HEK293 (cell line): ENCODE measurements around the gene MOV10L1.

Experiments
- AEBP2 ChIP-seq: fragments of 450-650 bp; formaldehyde crosslinking; IDR thresholded peaks from 2 replicates; pipeline ENCODE4 v1.5.1; 2016; ENCODE audit warnings: missing biosample characterization, missing genetic modification characterization, borderline replicate concordance
- BCL11A ChIP-seq: fragments of 450-650 bp; formaldehyde crosslinking; IDR thresholded peaks from 2 replicates; pipeline ENCODE4 v1.5.1; 2016; ENCODE audit warnings: low read depth, missing biosample characterization, missing genetic modification characterization
- CTCF ChIP-seq: fragments of 450-650 bp; formaldehyde crosslinking; IDR thresholded peaks from 2 replicates; pipeline ENCODE4 v1.5.1; 2016; ENCODE audit warnings: missing biosample characterization, missing genetic modification characterization
- HOXD13 ChIP-seq: sonication (generic); formaldehyde crosslinking; IDR thresholded peaks from 2 replicates; pipeline ENCODE4 v1.8.0; 2022; ENCODE audit warnings: missing genetic modification reagents, borderline replicate concordance
- KLF10 ChIP-seq: fragments of 450-650 bp; IDR thresholded peaks from 2 replicates; pipeline ENCODE4 v1.5.1; 2018; ENCODE audit warnings: missing biosample characterization, mild to moderate bottlenecking, missing genetic modification characterization
- KLF16 ChIP-seq: fragments of 450-650 bp; formaldehyde crosslinking; IDR thresholded peaks from 2 replicates; pipeline ENCODE4 v1.5.1; 2017; ENCODE audit warnings: missing biosample characterization, missing genetic modification characterization
- KLF7 ChIP-seq: fragments of 450-650 bp; formaldehyde crosslinking; IDR thresholded peaks from 2 replicates; pipeline ENCODE4 v1.5.1; 2016; ENCODE audit warnings: missing biosample characterization, missing genetic modification characterization, borderline replicate concordance
- KLF8 ChIP-seq: fragments of 450-650 bp; formaldehyde crosslinking; IDR thresholded peaks from 2 replicates; pipeline ENCODE4 v1.5.1; 2016; ENCODE audit warnings: missing biosample characterization, missing genetic modification characterization
- OVOL3 ChIP-seq: fragments of 450-650 bp; formaldehyde crosslinking; IDR thresholded peaks from 2 replicates; pipeline ENCODE4 v1.5.1; 2016; ENCODE audit warnings: missing biosample characterization, missing genetic modification characterization
- SCRT1 ChIP-seq: fragments of 450-650 bp; formaldehyde crosslinking; IDR thresholded peaks from 2 replicates; pipeline ENCODE4 v1.5.1; 2016; ENCODE audit warnings: missing biosample characterization, missing genetic modification characterization, borderline replicate concordance
- SETDB1 ChIP-seq: IDR thresholded peaks from one replicate; pipeline ENCODE4 v1.6.1; 2017; ENCODE audit warnings: mild to moderate bottlenecking, low read length, moderate library complexity, mixed read lengths; ENCODE audit not compliant: insufficient read length
- TSHZ1 ChIP-seq: fragments of 450-650 bp; formaldehyde crosslinking; IDR thresholded peaks from 2 replicates; pipeline ENCODE4 v1.5.1; 2016; ENCODE audit warnings: missing biosample characterization, missing genetic modification characterization, borderline replicate concordance
- YY1 ChIP-seq: fragments of 450-650 bp; formaldehyde crosslinking; IDR thresholded peaks from 2 replicates; pipeline ENCODE4 v1.5.1; 2018; ENCODE audit warnings: missing biosample characterization, missing genetic modification characterization
- ZBTB17 ChIP-seq: fragments of 450-650 bp; formaldehyde crosslinking; IDR thresholded peaks from 2 replicates; pipeline ENCODE4 v1.5.1; 2016; ENCODE audit warnings: missing biosample characterization, missing genetic modification characterization
- ZFHX2 ChIP-seq: fragments of 450-650 bp; formaldehyde crosslinking; conservative IDR thresholded peaks from 2 replicates; pipeline ENCODE4 v1.5.1; 2016; ENCODE audit warnings: missing biosample characterization, missing genetic modification characterization
- ZIC2 ChIP-seq: fragments of 450-650 bp; formaldehyde crosslinking; IDR thresholded peaks from 2 replicates; pipeline ENCODE4 v1.5.1; 2016; ENCODE audit warnings: missing biosample characterization, missing genetic modification characterization
- ZNF221 ChIP-seq: fragments of 450-650 bp; formaldehyde crosslinking; IDR thresholded peaks from 2 replicates; pipeline ENCODE4 v1.5.1; 2017; ENCODE audit warnings: missing biosample characterization, missing genetic modification characterization, borderline replicate concordance
- ZNF24 ChIP-seq: fragments of 450-650 bp; formaldehyde crosslinking; IDR thresholded peaks from 2 replicates; pipeline ENCODE4 v1.5.1; 2016; ENCODE audit warnings: missing biosample characterization, missing genetic modification characterization
- ZNF324 ChIP-seq: fragments of 450-650 bp; formaldehyde crosslinking; IDR thresholded peaks from 2 replicates; pipeline ENCODE4 v1.5.1; 2016; ENCODE audit warnings: missing biosample characterization, missing genetic modification characterization
- ZNF416 ChIP-seq: fragments of 450-650 bp; formaldehyde crosslinking; IDR thresholded peaks from 2 replicates; pipeline ENCODE4 v1.5.1; 2016; ENCODE audit warnings: missing biosample characterization, missing genetic modification characterization
- ZNF558 ChIP-seq: fragments of 450-650 bp; formaldehyde crosslinking; IDR thresholded peaks from 2 replicates; pipeline ENCODE4 v1.5.1; 2016; ENCODE audit warnings: missing biosample characterization, missing genetic modification characterization
- ZNF629 ChIP-seq: fragments of 450-650 bp; formaldehyde crosslinking; IDR thresholded peaks from 2 replicates; pipeline ENCODE4 v1.5.1; 2017; ENCODE audit warnings: missing biosample characterization, missing genetic modification characterization
- ZXDB ChIP-seq: fragments of 450-650 bp; formaldehyde crosslinking; IDR thresholded peaks from 2 replicates; pipeline ENCODE4 v1.5.1; 2016; ENCODE audit warnings: missing biosample characterization, missing genetic modification characterization
- TF ChIP-seq, protein P1 (sequence below): fragments of 450-650 bp; formaldehyde crosslinking; IDR thresholded peaks from 2 replicates; pipeline ENCODE4 v1.5.1; 2017; ENCODE audit warnings: missing biosample characterization, missing genetic modification characterization
- TF ChIP-seq, protein P2 (sequence below): fragments of 450-650 bp; formaldehyde crosslinking; IDR thresholded peaks from 2 replicates; pipeline ENCODE4 v1.5.1; 2016; ENCODE audit warnings: missing biosample characterization, missing genetic modification characterization
- TF ChIP-seq, protein P3 (sequence below): fragments of 450-650 bp; formaldehyde crosslinking; IDR thresholded peaks from 2 replicates; pipeline ENCODE4 v1.5.1; 2016; ENCODE audit warnings: missing biosample characterization, missing genetic modification characterization

MOV10L1 gene

DNA sequence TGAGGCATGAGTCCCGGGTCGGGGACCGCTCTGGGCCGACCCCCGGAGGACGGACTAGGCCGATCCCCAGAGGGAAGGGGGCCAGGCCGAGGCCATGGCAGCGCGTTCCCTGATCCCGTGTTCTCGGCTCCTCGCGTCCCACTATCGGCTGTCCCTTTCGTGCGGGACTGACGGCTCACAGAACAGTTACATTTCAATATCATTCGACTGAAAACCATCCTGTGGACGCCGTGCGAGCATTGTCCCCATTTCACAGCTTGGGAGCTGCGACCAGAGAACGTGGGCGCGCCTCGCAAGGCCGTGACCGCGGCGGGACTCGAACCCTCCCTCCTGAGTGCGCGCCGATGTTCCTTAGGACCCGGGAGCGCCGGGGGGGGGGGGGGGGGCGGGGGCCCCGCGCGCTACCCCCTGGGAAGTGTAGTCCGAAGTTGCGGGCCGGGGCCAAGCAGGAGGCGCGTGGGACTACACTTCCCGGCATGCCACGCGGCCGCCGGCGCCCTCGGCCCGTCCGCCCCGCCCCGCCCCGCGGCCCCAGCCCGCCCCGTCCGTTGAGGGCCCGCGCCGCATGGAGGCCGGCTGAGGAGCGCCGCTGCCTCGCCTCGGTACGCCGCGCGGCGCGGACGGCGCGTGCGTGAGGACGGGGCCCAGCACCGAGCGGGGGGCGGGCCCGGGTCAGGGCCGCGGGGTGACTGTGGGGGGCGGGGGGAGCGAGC is 95.7 kb downstream of the MOV10L1 start, which contains the start of gene TRABD (continued):
- TF ChIP-seq ZNF24 (tag by site-specific recombination) (no peak), ZBTB17 (tag by site-specific recombination) (no peak), KLF8 (tag by site-specific recombination) (peak; percentile 82), BCL11A (tag by site-specific recombination) (peak; percentile 45; the same call in 1 of the 2 replicates), SETDB1 (no peak), KLF7 (tag by site-specific recombination) (0 out of 2 replicates have a peak, but pooled peaks have one; percentile 26), KLF16 (tag by site-specific recombination) (0 out of 2 replicates have a peak, but pooled peaks have one; percentile 27), ZNF558 (tag by site-specific recombination) (no peak), CTCF (tag by site-specific recombination) (no peak), OVOL3 (no peak), KLF10 (tag by site-specific recombination) (no peak), ZNF416 (no peak), TSHZ1 (tag by site-specific recombination) (no peak), ZNF324 (tag by site-specific recombination) (no peak), ZNF629 (tag by site-specific recombination) (0 out of 2 replicates have a peak, but pooled peaks have one; percentile 15), HOXD13 (CRISPR knock-in tag) (no peak), YY1 (tag by site-specific recombination) (no peak), ZXDB (tag by site-specific recombination) (no peak), AEBP2 (tag by site-specific recombination) (no peak), ZIC2 (tag by site-specific recombination) (no peak), SCRT1 (tag by site-specific recombination) (no peak), ZFHX2 (tag by site-specific recombination) (peak; percentile 53), ZNF221 (tag by site-specific recombination) (no peak)
- TF ChIP-seq, protein P1, sequence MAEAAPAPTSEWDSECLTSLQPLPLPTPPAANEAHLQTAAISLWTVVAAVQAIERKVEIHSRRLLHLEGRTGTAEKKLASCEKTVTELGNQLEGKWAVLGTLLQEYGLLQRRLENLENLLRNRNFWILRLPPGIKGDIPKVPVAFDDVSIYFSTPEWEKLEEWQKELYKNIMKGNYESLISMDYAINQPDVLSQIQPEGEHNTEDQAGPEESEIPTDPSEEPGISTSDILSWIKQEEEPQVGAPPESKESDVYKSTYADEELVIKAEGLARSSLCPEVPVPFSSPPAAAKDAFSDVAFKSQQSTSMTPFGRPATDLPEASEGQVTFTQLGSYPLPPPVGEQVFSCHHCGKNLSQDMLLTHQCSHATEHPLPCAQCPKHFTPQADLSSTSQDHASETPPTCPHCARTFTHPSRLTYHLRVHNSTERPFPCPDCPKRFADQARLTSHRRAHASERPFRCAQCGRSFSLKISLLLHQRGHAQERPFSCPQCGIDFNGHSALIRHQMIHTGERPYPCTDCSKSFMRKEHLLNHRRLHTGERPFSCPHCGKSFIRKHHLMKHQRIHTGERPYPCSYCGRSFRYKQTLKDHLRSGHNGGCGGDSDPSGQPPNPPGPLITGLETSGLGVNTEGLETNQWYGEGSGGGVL (tag by site-specific recombination): no peak
- TF ChIP-seq, protein P2, sequence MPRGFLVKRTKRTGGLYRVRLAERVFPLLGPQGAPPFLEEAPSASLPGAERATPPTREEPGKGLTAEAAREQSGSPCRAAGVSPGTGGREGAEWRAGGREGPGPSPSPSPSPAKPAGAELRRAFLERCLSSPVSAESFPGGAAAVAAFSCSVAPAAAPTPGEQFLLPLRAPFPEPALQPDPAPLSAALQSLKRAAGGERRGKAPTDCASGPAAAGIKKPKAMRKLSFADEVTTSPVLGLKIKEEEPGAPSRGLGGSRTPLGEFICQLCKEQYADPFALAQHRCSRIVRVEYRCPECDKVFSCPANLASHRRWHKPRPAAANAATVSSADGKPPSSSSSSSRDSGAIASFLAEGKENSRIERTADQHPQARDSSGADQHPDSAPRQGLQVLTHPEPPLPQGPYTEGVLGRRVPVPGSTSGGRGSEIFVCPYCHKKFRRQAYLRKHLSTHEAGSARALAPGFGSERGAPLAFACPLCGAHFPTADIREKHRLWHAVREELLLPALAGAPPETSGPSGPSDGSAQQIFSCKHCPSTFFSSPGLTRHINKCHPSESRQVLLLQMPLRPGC (tag by site-specific recombination): no peak
- TF ChIP-seq, protein P3, sequence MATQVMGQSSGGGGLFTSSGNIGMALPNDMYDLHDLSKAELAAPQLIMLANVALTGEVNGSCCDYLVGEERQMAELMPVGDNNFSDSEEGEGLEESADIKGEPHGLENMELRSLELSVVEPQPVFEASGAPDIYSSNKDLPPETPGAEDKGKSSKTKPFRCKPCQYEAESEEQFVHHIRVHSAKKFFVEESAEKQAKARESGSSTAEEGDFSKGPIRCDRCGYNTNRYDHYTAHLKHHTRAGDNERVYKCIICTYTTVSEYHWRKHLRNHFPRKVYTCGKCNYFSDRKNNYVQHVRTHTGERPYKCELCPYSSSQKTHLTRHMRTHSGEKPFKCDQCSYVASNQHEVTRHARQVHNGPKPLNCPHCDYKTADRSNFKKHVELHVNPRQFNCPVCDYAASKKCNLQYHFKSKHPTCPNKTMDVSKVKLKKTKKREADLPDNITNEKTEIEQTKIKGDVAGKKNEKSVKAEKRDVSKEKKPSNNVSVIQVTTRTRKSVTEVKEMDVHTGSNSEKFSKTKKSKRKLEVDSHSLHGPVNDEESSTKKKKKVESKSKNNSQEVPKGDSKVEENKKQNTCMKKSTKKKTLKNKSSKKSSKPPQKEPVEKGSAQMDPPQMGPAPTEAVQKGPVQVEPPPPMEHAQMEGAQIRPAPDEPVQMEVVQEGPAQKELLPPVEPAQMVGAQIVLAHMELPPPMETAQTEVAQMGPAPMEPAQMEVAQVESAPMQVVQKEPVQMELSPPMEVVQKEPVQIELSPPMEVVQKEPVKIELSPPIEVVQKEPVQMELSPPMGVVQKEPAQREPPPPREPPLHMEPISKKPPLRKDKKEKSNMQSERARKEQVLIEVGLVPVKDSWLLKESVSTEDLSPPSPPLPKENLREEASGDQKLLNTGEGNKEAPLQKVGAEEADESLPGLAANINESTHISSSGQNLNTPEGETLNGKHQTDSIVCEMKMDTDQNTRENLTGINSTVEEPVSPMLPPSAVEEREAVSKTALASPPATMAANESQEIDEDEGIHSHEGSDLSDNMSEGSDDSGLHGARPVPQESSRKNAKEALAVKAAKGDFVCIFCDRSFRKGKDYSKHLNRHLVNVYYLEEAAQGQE (tag by site-specific recombination): no peak
